Transverse colon (tissue), 4 donors: ENCODE results near the gene SEMA6B. TPM values are rescaled to one million over a fixed set of nuclear protein-coding genes. Genes with fewer than 3 reads are reported as not detected.

Source experiments
- DNase-seq: peaks from one replicate; pipeline ENCODE4 v3.0.0-alpha.2; 2019
- H3K27ac ChIP-seq, 4 donors: fragments of 200-600 bp; sonication (generic); 2 replicates each; pipeline ENCODE4 v1.5.1; 2016 to 2018; ENCODE audit warnings: inconsistent platforms in 4 of 4
- H3K27me3 ChIP-seq: fragments of 200-600 bp; sonication (generic); 2 replicates; pipeline ENCODE4 v1.5.1; 2017; ENCODE audit warnings: inconsistent platforms
- H3K36me3 ChIP-seq, 4 donors: fragments of 200-600 bp; sonication (generic); 2 replicates each; pipeline ENCODE4 v1.5.1; 2017 to 2019; ENCODE audit warnings: inconsistent platforms in 4 of 4
- H3K4me1 ChIP-seq, 4 donors: fragments of 200-600 bp; sonication (generic); 2 replicates each; pipeline ENCODE4 v1.5.1; 2017 to 2020; ENCODE audit warnings: inconsistent platforms in 4 of 4
- H3K4me3 ChIP-seq, 4 donors: fragments of 200-600 bp; sonication (generic); 1 replicate in 1 of 4; 2 replicates in 3 of 4; pipeline versions ENCODE4 v1.5.1 to v1.6.1; 2017 to 2019; ENCODE audit warnings: inconsistent platforms in 4 of 4
- H3K9me3 ChIP-seq, 2 donors: fragments of 200-600 bp; sonication (generic); 2 replicates each; pipeline ENCODE4 v1.5.1; 2017 to 2019; ENCODE audit warnings: inconsistent platforms in 2 of 2
- CTCF ChIP-seq, 5 experiments: fragments of 200-600 bp in 3 of 5; fragments of 450-650 bp in 2 of 5; sonication (generic) in 3 of 5; IDR thresholded peaks; 1 replicate in 2 of 5; 2 replicates in 3 of 5; pipeline ENCODE4 v1.5.1; 2016 to 2017; ENCODE audit warnings: antibody characterized with exemption in 5 of 5, inconsistent platforms in 3 of 5, mild to moderate bottlenecking in 2 of 5, moderate library complexity in 1 of 5
- EP300 ChIP-seq: sonication (generic); formaldehyde crosslinking; IDR thresholded peaks from one replicate; pipeline ENCODE4 v1.6.1; 2017; ENCODE audit warnings: antibody characterized with exemption, low read depth
- POLR2A ChIP-seq: fragments of 450-650 bp; IDR thresholded peaks from one replicate; pipeline ENCODE4 v1.6.1; 2016; ENCODE audit warnings: antibody characterized with exemption, mild to moderate bottlenecking, moderate library complexity
- POLR2AphosphoS5 ChIP-seq, 3 donors: sonication (generic); formaldehyde crosslinking; IDR thresholded peaks; one replicate each; pipeline ENCODE4 v1.6.1; 2016; ENCODE audit warnings: antibody characterized with exemption in 3 of 3
- WGBS, 2 donors: methylation state at CpG; one replicate each; pipeline ENCODE4 v1.1.5; 2018; ENCODE audit warnings: low coverage in 1 of 2; 5-methylcytosine and 5-hydroxymethylcytosine counted together
- in situ Hi-C, 4 donors: fragments of 200-750 bp; cut with MboI; loops; one replicate each; pipeline versions ENCODE4 v1.15.0 to v1.15.1; 2017; ENCODE audit warnings: low sequenced_read_pairs in 3 of 4, low pct_ligation_motif_present in 1 of 4, low pct_unique_long_range_greater_than_20kb in 1 of 4
- intact Hi-C: fragments of 100-400 bp; cut with DNase I; formaldehyde crosslinking; loops from one replicate; pipeline ENCODE4 v1.15.1; 2023; ENCODE audit warnings: low total_unique reads
- total RNA-seq, 4 donors: library from RNA; depleted of rRNA; stranded (reverse); fragments of >200 nt; gene quantifications; one replicate each; pipeline ENCODE4 v1.1.0, GENCODE V29; 2016

Gene SEMA6B
- total RNA-seq, 4 donors from 2014 or later: 1.00 to 4.1 (median 1.7) TPM

DNA sequence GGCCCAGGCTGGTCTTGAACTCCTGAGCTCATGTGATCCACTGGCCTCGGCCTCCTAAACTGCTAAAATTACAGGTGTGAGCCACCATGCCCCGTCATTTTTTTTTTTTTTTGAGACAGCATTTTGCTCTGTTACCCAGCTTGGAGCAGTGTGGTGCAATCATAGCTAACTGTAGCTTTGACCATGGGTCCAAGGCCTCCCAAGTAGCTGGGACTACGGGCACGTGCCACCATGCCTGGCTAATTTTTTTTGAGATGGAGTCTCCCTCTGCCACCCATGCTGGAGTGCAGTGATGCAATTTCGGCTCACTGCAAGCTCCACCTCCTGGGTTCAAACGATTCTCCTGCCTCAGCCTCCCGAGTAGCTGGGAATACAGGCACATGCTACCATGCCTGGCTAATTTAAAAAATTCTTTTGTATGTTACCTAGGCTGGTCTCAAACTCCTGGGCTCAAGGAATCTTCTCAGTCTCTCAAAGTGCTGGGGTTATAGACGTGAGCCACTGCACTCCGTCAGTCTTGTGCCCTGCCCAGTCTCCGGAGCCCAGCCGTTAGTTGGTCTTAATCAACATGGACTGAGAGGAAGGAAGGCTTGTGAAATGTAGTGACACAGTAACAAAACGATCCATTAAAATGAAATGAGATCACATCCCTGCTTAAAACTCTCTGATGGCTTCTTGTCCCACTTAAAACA lies 18.2 kb downstream of the SEMA6B start:
- no peak for DNase-seq
- in situ Hi-C loops (no loop called here), intact Hi-C loops (no loop called here)
- H3K4me3 ChIP-seq: no peak overlapping the region
- peak overlapping the region in 2 of 4 donors; percentile 64 to 65 for H3K27ac ChIP-seq
- TF ChIP-seq EP300 (no peak), POLR2A (no peak), CTCF (IDR thresholded peaks at IDR 0.05) (no peak), POLR2AphosphoS5 (IDR thresholded peaks at IDR 0.05) (no peak)
- H3K27me3 ChIP-seq: peaks cover 2% of the 10 kb centered on the region
- H3K36me3 ChIP-seq: no peaks in the 10 kb centered on the region
- peaks cover 0 to under 1% (median 0%) of the 10 kb centered on the region in 4 donors for H3K4me1 ChIP-seq
- WGBS, 2 donors: 37 to 87% methylated on average over 2 to 12 of the region's 12 CpGs
- H3K9me3 ChIP-seq: no peaks in the 10 kb centered on the region

GRCh38 chr19:4539693-4540581 lies 19.5 kb downstream of the SEMA6B start, which contains the start of gene LRG1:
TSS of gene LRG1 (minus strand) at chr19:4540036. CDS start at chr19:4540013, 23 bp downstream.
- peak; percentile 88 for DNase-seq
- H3K27ac ChIP-seq: peak within 1 kb of the TSS; percentile 64 to 76 (median 68)
- no peaks in the 10 kb centered on the region for H3K36me3 ChIP-seq
- in situ Hi-C loops: no loop called here
- TF ChIP-seq EP300: no peak
- peak; percentile 81 for TF ChIP-seq POLR2A
- TF ChIP-seq POLR2AphosphoS5 (IDR thresholded peaks at IDR 0.05): peak; percentile 58 to 89 (median 73)
- intact Hi-C loops: no loop called here
- H3K27me3 ChIP-seq: peaks cover 14% of the 10 kb centered on the region
- H3K9me3 ChIP-seq: no peaks in the 10 kb centered on the region
- 45 to 50% methylated on average over 2 to 14 of the region's 14 CpGs for WGBS, 2 donors
- H3K4me1 ChIP-seq: peaks cover 0 to 13% (median 9%) of the 10 kb centered on the region in 4 donors
- H3K4me3 ChIP-seq: peak within 1 kb of the TSS in 3 of 4 donors; percentile 15 to 31 (median 19)

GRCh38 chr19:4539169-4539692 lies 20.3 kb downstream of the SEMA6B start:
- TF ChIP-seq EP300 (no peak), POLR2AphosphoS5 (IDR thresholded peaks at IDR 0.05) (no peak), POLR2A (no peak), CTCF (IDR thresholded peaks at IDR 0.05) (no peak)
- H3K27ac ChIP-seq: peak overlapping the region; percentile 64 to 76 (median 68)
- H3K27me3 ChIP-seq: peaks cover 16% of the 10 kb centered on the region
- in situ Hi-C loops: no loop called here
- intact Hi-C loops: no loop called here
- no peak for DNase-seq
- peaks cover 0 to 15% (median 11%) of the 10 kb centered on the region in 4 donors for H3K4me1 ChIP-seq
- no peaks in the 10 kb centered on the region for H3K36me3 ChIP-seq
- WGBS, 2 donors: 77 to 100% methylated on average over 1 to 3 of the region's 3 CpGs
- peak overlapping the region in 3 of 4 donors; percentile 15 to 31 (median 19) for H3K4me3 ChIP-seq
- H3K9me3 ChIP-seq: no peaks in the 10 kb centered on the region

- Histone ChIP-seq H3K4me3 (no peak overlapping the region), H3K27ac (no peak overlapping the region), H3K36me3 (no peaks in the 10 kb centered on the region), H3K9me3 (no peaks in the 10 kb centered on the region), H3K27me3 (peaks cover 16% of the 10 kb centered on the region), H3K4me1 (peaks cover 0 to 15% (median 11%) of the 10 kb centered on the region in 4 donors)
- intact Hi-C loops (no loop called here), in situ Hi-C loops (no loop called here)
- DNase-seq: no peak
- no peak for TF ChIP-seq POLR2A
- TF ChIP-seq EP300: no peak
- TF ChIP-seq CTCF (IDR thresholded peaks at IDR 0.05): no peak
- no peak for TF ChIP-seq POLR2AphosphoS5 (IDR thresholded peaks at IDR 0.05)
- 95% methylated on average over 13 of the region's 13 CpGs; no CpG with 5 or more reads in 1 of the 2 donors for WGBS, 2 donors
These were observed 20.9 kb downstream of the SEMA6B start for GRCh38 chr19:4538601-4538954.
